Measurements from ENCODE around the gene PIP5KL1.

- TF ChIP-seq CTCF (conservative IDR thresholded peaks at IDR 0.05; ENCODE audit: low read length) (no peak), EZH2phosphoT487 (IDR thresholded peaks at IDR 0.05; ENCODE audit: borderline replicate concordance, low read depth, low read length) (no peak)
These were observed 7.7 kb upstream of the PIP5KL1 start for GRCh38 chr9:127938298-127938690.

All from OCI-LY7 (cell line).